ENCODE measurements around the gene WSB2.
"Not testable (repeated sequence)": the region's sequence is repeated elsewhere in the genome, so short reads cannot be mapped to it uniquely, and the experiment has no call there.

Gene WSB2

DNA sequence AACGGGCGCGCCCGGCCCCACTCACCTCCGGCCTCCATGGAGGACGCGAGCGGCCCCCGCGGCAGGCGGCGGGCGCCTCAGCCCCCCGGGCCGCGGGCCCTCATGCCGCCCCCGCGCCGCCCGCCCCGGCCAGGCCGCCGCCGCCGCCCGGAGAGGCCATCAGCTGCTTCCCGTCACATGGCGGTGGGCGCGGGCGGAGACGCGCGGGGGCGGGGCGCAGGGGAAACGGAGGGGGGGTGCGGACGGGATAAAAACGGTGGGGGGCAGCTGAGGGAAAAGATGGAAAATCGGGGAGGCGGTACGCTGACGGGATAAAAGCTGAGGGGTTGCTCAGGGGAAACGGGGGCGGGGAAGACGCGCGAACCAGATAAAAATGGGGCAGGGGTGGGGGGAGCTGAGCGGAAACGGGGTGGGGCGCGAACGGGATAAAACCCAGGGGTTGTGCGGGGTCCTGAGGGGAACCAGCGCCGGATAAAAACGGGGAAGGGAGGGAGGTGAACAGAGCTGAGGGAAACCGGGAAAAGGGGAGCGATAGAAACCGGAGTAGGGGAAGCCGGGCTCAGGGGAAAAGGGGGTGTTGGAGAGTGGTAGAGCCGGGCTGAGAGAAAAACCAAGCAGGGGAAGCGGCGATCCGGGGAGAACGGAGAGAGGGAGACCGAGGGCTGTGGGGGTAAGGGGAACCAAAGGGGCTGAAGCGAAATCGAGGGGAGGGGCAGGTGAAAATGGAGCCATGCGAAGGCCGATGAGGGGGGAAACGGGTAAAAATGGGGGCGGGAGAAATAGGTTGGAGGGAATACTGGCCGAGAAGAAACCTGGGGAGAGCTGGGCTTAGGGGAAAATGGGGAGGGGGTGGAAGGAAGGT is at the start of gene WSB2:
WSB2 (minus strand) TSS at position 169 of the 862 bp plus-strand sequence; CDS start at position 38, 131 bp downstream.
- no peak for FAIRE-seq

DNA sequence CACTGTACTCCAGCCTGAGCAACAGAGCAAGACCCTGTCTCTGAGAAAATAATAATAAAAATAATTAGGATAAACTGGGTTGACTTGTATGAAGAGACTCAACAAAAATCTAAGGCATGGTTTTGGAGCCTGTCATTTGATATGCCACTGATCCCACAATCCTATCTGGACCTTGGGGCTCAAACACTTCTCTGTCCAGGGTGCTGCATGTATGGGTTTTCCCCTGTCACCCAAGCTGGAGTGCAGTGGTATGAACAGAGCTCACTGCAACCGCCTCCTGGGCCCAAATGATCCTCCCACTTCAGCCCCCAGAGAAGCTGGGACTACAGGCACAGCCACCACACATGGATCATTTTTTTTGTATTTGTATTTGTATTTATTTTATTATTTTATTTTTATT is 48.1 kb upstream of the WSB2 start:
- FAIRE-seq: no peak

DNA sequence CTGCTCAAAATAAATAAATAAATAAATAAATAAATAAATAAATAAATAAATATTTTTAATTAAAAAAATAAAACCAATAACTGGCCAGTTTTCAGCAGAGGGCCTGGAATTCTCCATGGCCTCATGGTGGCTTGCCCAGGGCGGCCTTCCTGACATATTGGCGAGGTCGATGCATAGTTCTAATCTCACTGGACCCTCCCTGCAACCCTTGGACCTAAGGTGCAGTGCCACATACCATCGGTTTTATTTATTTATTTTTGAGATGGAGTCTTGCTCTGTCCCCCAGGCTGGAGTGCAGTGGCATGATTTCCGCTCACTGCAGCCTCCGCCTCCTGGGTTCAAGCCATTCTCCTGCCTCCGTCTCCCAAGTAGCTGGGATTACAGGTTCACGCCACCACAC is 46.7 kb upstream of the WSB2 start:
- FAIRE-seq: no peak

DNA sequence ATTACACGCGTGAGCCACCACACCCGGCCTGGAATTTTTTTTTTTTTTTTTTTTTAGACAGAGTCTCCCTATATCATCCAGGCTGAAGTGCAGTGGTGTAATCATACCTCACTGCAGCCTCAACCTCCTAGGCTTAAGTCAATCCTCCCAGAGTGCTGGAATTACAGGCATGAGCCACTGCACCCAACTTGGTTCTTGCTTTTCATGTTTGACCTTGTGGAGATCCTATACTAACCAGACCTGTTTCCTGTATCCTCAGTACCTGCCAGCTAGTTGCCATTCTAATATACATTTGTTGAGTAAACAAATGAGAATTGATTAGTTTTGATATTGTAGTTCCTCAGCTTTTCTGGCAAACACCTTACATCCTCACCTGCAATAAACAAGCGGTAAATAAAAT is 46.0 kb upstream of the WSB2 start:
- FAIRE-seq: no peak

DNA sequence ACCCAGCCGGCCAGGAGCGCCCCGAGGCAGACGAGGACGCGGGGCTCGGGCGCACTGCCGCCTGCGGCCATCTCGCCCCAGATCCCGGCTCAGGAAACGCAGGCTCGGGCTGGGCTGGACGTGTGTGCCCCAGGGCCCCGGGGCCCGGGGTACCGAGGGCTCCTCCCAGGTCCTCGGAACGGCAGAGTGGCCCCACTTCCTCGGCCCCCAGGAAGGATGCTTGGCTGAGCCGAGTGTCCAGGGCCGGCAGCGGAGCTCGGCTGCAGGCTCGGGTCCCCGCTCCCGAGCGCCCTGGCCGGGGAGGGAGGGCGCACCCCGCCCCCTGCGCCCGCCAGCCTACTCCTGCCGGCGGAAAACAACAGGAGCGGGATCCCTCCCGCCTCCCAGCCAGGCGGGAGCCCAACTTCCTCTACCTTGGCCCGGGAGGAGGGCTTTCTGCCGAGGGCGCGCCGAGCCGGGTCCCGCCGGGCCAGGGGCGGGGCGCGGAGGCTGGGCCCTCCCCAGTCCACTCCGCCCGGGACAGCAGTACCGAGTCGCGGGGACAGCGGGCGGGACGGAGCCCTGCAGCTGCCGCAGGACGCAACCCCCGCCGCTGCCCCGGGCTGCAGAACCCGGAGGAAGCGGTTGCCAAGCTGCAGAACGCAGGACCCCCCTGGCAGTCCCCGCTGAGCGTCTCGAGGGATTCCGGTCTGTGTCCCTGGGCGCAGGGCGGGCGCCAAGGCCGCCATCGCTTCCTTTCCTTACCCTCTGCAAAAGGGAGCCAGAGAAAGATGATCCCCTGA is 42.8 kb upstream of the WSB2 start, which contains the start of gene VSIG10:
VSIG10 (minus strand) TSS at position 411 of the 782 bp plus-strand sequence; CDS start at position 71, 340 bp downstream.
- FAIRE-seq: no peak

DNA sequence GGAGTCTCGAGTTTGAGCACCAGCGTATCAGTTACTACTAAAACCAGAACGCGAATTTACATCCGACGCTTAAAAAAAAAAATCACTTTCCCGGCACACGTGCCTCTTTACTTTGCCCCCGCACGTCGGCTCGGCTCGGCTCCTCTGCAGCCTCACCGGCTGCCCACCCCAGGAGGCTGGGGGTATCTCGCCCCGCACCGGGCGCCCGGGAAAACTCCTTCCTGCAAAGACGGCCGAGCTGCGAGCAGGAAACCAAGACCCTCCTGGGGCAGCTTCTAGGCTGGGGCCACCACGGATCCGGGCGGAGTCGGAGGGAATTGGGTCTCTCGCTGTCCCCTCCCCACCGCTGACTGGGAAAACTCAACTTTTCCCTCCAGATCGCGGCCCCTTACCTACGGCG is 42.2 kb upstream of the WSB2 start:
- FAIRE-seq: no peak

DNA sequence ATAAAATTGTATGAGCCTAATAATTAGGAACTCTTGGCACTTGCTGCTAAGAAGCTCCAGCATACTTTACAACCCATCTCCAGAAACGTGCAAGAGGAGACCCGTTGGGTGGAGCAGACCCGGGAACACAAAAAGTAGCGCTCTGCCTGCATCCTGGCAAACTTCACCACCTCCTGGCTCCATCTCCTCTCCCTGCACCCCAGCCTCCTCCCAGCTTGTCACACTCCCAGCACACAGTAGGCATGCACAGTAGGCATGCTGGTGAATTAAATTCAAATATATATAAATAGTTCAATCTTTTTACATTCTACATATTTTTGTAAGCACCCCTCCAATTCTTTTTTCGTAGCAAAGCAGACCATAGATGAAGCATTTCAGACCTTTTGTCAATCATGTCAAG is 41.6 kb upstream of the WSB2 start:
- FAIRE-seq: no peak

DNA sequence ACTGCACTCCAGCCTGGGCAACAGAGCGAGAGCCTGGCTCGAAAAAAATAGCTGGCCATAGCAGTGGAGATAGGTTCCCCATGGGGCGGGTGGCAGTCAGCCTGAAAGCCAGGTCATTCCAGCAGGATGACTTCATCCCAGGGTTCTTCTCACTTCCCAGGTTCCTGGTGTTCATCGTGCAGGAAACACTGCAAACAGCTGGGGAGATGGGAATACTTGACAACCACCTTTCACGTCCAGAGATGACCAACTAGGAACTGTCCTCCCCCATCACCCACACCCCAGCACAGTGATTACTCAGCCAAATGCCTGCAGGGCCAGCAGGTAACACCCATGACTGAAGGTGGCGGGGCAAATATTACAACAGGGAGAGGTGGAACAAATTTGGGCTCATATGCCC is 41.1 kb upstream of the WSB2 start:
- FAIRE-seq: no peak

DNA sequence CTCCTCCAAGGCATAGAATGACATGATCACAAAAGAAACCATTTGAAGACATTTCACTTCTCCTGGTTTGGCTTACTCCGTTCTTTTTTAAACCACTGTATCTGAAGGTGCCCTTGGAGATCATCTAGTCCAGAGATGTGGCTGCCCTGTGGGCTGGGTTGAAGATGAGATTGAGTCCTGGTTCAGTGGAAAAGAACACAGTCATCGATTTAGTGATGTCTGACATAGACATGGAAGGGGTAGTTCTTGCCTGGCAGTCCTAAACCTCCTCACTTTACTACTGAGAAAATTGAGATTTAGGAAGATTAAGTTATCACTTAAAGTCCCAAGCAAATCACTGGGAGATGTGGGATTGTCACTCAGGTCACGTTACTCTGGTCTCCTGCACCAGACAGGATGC is 40.1 kb upstream of the WSB2 start:
- no peak for FAIRE-seq

DNA sequence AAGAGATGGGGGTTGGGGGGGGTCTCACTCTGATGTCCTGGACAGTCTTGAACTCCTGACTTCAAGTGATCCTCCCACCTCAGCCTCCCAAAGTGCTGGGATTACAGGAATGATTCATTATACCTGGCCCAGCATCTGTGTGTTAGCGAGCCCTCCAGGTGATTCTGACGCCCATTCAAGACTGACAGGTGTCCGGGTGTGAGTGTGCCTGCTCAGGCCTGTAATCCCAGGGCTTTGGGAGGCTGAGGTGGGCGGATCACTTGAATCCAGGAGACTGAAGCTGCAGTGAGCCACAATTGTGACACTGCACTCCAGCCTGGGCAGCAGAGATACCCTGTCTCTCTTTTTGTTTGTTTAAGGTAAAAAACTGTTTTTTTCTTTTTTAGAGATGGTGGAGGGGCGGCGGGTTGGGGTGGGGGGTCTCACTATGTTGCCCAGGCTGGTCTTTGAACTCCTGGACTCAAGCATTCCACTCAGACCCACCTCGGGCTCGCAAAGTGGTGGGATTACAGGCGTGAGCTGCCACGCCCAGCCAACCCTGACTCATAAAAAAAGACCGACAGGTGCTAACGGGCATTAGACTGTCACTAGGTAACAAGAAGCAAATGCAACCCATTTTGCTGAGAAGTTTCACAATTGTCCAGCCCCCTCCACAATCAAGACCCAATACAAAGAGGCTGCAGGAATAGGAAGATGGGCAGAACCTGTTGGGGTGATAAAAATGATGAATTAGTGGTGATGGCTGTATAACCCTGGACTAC is 38.1 kb upstream of the WSB2 start:
- no peak for FAIRE-seq

DNA sequence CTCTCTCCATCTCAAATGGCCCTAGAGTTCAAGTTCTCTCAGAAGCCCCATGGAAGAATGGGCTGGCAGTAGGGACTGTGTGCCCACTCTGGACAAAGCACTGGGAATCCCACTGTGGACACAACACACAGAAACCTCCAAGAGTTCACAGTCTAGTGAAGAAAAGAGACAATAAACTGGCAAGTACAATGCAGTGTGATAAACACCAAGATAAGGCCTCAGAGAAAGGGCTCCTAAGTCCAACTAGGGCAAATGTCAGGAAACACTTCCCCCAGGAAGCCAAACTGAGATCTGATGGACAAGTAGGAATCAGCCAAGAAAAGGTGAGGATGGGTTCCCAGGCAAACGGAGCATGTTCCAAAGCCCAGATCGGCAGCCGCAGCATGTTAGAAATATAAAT is 37.4 kb upstream of the WSB2 start:
- FAIRE-seq: no peak

DNA sequence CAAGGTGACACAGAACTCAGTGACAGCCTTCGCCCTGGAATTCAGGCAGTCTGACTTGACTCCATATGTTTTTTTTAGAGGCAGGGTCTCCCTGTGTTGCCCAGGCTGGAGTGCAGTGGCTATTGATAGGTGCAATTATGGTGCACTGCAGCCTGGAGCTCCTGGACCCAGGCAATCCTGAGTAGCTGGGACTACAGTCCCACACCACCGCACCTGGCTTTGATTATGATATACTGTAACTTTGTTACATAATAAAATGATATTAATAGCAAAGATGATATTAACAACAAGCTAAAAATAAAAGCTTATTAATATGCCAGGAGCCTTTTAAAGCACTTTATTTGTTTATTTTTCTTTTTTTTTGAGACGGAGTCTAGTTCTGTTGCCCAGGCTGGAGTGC is 33.1 kb upstream of the WSB2 start:
- no peak for FAIRE-seq

DNA sequence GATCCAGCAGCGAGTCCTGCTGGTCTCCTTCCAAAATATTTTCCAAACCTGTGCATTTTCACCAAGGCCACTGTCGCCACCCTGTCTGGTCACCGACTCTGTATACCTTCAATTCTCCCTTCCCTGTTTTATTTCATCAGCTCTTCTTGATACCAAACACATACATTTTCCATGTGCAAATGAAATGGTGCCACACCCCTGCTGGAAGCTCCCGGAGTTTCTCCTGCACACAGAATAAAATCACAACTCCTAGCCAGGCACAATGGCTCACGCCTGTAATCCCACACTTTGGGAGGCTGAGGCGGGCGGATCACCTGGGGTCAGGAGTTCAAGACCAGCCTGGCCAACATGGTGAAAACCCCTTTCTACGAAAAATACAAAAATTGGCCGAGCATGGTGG is 28.8 kb upstream of the WSB2 start:
- no peak for FAIRE-seq

DNA sequence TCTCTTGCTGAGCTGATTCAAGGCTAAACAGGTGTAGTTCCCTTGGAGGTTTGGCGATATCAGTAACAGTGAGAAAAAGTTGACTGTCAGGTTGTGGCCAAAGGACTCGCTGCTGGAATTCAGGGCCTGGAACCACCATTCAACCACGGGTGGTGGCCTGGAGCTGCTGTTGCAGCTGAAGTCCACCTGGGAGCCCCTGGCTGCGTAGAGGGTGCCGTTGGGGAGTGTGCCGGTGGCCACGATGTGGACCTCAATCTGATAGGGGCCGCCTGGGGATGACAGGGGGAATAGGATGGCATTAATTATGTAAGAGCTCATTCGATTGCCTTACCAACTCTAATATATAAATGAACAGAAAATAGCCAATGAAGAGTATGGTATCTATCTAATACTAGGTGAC is 21.2 kb upstream of the WSB2 start:
- FAIRE-seq: no peak

DNA sequence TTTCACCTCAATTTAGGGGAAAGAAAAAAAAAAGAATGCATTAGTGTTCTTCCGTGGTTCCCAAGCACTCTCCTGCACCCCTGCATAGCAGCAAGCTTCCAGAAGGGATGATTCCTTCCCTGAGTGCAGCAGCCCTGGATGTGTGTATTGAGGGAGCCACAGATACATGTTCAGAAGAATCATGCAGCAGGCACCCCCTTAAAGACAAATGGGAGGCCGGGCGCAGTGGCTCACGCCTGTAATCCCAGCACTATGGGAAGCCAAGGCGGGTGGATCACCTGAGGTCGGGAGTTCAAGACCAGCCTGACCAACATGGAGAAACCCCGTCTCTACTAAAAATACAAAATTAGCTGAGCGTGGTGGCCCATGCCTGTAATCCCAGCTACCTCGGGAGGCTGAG is 20.5 kb upstream of the WSB2 start:
- not testable (repeated sequence) for FAIRE-seq

DNA sequence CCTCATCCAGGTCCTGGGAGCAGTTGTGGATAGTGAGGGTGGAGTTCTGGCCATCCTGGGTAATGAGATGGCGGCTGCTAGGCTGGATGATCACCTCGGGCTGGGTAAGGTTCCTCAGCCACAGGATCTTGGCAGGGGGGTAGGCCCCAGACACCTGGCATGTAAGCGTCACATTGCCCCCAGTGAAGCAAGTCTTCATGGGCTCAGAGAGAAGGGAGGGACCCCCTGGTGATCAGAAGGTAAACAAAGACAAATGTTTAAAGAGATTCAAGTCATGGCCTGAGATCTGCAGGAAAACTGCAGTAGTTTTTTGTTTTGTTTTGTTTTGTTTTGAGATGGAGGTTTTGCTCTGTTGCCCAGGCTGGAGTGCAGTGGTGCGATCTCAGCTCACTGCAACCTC is 12.8 kb upstream of the WSB2 start:
- FAIRE-seq: no peak

DNA sequence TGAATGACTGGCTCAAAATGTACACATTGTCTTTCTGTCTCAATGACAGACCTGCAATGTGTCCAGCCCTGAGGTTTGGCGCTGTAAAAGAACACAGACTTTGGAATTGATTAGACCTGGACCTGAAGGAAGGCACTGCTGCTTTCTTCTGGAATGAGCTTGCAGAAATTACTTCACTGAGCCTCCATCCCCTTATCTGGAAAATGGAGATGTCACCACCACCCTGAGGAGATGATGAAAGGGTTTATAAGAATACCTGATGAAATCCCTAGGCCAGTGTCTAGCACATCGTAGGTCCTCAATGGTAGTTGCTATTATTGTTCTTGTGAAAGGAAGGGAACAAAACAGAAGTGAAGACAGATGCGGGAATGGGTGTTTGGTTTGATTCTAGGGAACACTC is 9.7 kb upstream of the WSB2 start:
- no peak for FAIRE-seq

DNA sequence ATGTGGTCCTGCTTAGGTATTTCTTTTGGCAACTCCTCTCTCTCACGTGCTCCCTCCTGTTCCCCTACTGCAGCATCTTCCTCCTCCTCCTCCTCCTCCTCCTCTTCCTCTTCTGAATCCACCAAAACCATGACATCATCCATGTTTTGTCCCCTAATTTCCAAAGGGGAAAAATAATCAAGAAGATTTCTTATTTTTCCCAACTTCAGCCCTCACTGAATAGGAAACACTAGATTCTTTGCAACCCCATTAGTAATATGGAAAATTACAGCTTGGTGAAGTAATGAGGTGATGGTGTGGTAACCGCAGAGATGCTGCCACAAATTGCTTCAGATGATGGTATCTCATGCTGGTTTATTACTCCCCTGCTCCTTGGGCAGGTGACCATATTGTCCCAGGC is 7.5 kb upstream of the WSB2 start:
- no peak for FAIRE-seq

DNA sequence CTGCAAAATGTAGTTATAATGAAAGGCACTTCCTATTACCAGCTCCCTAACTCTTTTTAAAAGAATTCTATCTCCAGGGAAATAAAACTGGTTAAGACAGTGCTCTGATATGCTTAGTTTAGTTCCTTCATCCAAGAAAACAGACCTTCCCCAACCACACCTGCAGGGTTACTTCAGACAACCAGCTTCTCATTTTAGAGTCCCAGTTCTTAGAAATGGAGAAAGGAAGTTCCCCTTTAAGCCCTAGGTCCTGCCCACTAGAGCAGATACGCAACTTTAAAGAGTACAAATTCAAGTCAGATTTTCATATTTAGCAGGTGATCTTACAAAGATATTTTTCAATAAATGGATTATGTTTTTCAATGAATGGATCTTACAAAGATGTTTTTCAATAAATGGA is 4.4 kb upstream of the WSB2 start:
- no peak for FAIRE-seq

DNA sequence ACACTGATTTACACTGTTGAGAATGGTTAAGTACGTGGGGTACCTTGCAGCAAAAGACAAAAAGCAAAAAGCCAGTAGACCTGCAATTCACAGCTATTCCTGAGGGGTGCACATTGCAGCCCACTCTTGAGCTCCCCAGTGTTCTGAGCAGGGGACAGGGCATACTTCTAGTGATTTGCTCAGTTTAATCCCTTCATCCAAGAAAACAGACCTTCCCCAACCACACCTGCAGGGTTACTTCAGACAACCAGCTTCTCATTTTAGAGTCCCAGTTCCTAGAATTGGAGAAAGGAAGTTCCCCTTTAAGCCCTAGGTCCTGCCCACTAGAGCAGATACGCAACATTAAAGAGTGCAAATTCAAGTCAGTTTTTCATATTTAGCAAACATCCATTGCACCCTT is 3.6 kb upstream of the WSB2 start:
- no peak for FAIRE-seq

DNA sequence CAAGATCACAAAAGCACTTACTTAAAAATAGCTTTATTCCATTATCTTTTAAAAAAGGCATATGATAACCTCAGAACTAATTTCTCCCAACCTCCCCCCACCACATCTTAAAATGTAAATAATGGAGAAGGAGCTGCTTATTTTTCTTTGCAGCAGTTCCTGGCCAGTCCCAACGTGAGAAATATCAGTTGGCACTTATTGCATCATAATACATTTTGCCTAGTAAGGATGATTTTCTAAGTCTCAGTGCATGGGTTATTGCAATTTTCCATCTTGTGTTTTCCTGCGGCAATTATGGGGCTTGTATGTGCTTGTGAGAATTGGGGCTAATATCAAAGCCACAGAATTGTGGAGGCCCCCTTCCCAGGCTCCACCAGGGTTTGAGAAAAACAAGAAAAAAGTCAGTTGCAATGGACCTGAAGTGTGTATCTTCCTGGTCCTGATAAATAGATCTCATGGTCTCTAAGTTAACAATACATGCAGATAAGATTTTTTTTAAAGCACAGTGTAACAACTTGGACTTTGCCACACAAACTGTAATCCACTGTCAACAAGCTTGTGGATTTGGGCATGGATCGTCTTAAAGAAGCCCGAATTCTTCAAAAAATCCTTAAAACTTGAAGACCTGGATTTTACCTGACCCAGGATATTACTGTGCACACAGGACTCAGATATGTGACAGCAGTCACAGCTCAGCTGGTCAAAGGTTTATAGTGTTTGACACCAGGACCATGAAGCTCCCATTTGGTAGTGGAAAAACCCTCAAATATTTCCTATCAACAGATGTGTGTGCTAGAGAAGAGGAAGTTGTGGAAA is 2.8 kb upstream of the WSB2 start:
- FAIRE-seq: no peak

Measured in A204.1 (cell line).